GM12872 (cell line): ENCODE results near the gene FH.

Source experiments
- TF ChIP-seq, protein P1 (sequence below): IDR thresholded peaks from 3 replicates; pipeline ENCODE4 v1.5.1; 2011; ENCODE audit warnings: low read depth, mild to moderate bottlenecking, low read length, moderate library complexity; ENCODE audit not compliant: insufficient read depth

FH gene

DNA sequence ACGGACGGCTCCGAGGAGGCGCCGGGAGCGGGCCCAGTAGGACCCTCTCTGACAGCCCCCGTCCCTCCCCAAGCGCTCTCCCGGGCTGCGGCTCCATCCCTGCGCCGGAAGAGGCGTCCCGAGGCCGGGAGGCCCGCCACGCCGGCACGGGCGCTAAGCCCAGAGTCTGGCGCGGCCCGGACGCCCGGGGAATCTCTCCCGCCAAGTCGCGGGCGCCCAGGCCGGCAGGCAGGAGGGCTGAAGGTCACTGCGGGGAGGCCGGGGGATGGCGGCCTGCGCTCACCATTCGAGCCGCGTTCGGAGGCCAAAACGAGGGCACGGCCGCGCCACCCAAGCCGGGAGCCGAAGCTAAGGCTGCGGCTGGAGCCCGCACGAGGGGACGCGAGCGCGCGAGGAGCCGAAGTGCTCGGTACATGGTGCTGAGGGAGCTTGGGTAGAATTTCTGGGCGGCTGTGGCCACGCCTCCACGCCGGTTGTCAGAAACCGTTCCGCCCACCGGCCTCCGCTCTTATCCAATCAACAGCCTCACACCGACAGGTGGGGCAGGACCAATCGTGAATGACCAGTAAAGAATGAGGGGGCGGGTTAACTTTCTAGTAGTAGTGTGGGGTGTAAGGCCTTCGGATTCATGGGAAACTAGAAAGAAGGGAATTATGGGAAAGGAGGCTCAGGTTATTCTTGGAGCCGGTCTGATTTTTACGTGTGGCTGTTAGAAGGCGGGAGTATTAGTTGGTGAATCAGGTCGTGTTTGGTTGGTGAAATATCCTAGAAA lies at the start of gene FH:
TSS of gene FH (minus strand) at position 448 of the 772 bp plus-strand sequence. CDS start at position 415, 33 bp downstream.
- TF ChIP-seq, protein P1, sequence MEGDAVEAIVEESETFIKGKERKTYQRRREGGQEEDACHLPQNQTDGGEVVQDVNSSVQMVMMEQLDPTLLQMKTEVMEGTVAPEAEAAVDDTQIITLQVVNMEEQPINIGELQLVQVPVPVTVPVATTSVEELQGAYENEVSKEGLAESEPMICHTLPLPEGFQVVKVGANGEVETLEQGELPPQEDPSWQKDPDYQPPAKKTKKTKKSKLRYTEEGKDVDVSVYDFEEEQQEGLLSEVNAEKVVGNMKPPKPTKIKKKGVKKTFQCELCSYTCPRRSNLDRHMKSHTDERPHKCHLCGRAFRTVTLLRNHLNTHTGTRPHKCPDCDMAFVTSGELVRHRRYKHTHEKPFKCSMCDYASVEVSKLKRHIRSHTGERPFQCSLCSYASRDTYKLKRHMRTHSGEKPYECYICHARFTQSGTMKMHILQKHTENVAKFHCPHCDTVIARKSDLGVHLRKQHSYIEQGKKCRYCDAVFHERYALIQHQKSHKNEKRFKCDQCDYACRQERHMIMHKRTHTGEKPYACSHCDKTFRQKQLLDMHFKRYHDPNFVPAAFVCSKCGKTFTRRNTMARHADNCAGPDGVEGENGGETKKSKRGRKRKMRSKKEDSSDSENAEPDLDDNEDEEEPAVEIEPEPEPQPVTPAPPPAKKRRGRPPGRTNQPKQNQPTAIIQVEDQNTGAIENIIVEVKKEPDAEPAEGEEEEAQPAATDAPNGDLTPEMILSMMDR: no peak

DNA sequence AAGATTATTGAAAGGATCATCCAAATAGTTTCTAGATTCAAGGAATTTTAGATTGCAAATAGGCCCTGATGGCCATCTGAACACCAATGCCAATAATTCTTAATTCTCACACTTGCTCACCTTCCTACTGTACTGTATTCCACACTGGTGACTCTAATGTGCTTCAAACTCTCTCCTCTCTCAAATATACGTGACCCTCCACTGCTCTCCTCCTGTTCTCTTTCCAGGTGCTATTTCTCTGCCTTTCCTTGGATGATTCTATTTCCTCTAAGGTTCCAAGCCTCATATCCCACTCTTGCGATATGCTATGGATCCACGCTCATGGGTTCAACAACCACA lies 41.3 kb upstream of the FH start:
- TF ChIP-seq, protein P1: no peak

DNA sequence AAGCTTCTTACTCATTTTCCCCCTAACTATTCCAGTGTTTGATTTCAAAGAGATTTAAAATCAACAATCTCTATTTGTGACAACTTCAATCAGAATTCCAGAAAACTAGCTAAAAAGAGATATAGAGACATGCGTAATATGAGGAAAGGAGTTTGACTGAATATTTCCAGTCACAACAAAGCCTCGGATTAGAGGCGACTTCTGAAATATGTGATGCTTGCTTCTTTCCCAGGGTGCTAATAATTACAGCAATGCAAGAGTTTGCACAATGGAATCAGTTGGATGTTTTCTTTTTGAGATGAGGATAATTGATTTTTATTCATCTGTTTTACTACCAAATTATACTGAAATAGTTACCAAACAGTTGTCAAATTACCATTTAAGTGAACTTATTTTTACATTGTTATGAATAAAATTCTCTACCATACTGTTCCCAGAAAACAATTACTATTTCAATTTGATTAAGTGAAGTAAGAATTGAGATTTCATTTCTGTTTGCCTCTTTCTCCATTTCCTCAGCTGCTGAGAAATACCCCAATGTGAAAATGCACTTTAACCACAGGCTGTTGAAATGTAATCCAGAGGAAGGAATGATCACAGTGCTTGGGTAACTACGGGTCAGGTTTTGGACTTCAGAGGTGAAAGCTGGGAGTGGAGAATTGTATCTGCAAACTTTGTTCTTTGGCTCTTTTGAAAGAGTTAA lies 40.7 kb upstream of the FH start:
- TF ChIP-seq, protein P1: no peak

DNA sequence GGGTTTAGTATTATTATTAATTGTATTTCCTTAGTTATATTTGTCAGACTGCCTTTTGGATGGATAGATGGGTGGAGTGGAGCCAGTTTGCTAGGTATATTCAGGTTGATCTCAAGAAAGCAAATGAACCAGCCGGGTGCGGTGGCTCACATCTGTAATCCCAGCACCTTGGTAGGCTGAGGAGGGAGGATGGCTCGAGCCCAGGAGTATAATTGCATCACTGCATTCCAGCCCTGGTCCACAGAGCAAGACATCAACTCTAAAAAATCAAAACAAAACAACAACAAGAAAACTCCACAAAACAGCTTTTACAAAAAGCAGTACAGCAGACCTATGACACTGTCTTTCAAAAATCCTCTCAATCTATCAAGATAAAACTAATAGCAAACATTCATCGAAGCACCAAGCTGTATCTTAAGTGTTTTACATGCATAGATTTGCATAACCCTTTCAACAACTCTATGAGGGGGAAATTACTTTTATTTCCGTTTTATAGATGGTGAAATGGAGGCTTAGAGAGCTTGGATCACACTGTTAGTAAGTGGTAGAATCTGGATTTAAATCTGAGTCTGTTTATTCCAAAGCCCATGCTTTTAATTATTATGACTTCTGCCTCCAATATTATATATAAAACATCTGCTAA lies 38.1 kb upstream of the FH start:
- TF ChIP-seq, protein P1: no peak

DNA sequence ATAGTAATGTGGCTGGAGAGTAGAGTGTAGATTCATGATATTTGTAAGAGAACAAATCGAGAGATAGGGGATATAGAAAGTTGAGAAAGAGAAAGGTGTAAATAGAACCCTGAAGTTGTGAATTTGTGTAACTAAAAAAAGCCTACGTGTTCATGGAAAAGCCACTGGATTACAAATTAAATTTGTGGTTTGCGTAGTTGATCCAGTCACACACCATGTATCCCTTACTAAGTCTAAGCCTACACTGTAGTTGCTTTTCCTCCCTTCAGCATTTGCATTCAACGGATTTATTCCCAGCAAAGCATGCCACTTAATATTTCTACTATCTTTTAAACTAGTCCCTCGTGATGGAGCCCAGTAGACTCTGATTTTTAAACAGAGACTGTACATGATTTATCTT lies 37.5 kb upstream of the FH start:
- TF ChIP-seq, protein P1: no peak

DNA sequence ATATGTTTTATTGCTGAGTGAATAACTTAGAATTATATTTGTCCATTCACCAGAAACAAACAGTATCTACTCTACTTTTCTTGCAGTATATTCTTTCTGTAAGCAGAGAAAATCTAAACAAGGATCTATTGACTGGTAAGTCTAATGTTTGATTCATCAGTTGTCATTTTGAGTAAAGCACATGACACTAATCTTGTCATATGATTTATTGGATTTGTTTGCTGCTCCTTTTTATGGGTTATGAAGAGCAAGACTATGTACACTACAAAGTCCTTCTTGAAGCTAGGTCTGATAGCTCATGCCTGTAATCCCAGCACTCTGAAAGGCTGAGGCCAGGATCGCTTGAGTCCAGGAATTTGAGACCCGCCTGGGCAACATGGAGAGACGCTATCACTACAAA lies 36.0 kb upstream of the FH start:
- TF ChIP-seq, protein P1: no peak

DNA sequence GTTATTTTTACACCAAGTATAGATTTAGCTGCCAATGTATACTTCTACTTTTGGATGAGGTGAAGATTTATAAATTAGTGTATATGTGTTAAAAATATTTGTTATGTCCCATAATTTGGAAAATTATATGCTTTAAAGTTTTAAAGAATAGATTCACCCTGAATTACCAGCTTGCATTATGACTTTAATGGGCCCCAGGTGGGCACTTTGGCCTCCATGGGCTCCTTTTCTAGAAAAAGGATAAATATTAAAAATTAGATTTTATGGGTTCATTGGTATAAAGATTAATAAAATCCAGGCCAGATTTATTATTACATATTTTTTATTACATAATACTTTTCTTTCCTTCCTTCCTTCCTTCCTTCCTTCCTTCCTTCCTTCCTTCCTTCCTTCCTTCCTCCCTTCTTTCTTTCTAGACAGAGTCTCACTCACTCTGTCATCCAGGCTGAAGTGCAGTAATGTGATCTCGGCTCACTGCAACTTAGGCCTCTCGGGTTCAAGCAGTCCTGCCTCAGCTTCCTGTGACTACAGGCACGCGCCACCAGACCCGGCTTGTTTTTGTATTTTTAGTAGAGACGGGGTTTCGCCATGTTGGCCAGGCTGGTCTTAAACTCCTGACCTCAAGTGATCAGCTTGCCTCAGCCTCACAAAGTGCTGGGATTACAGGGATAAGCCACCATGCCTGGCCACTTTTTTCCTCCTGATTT lies 34.5 kb upstream of the FH start:
- TF ChIP-seq, protein P1: no peak
